Measurements from ENCODE around the gene IGF1R.

IGF1R gene

DNA sequence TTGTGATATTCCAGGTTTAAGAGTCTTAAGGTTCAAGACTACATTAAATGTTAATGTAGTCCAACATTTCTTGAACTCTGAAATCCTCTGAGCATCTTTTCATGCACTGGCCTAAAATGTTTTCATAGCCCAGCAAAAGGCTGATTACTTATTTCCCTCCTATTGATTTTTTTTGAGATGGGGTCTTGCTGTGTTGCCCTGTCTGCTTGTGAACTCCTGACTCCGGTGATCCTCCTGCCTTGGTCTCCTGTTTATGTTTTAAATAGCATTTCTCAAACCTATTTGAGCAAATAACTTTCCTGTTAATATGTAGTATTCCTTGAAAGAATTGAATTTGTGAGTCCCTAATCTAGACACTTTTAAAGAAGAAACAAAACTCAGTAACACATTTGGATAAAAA lies 133.5 kb downstream of the IGF1R start:
- DNase-seq: no peak

DNA sequence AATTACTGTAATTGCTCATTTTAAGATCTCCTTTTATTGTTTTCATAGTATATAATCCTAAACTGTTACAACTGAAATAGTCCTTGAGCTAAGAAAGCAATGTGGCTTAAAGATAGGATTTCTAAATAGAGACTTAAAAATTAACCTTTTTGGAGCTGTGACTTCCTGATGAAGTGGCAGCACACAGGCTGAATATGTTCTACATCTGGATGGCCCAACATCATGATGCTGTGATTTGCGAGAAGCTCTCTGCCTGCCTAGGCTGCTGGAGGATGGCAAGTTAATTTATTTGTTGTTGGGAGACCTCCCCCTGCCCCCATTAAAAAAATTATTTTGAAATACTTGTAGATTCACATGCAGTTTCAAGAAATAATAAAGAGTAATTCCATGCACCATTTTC lies 134.5 kb downstream of the IGF1R start:
- DNase-seq: no peak

GRCh38 chr15:98785431-98785806 lies 137.1 kb downstream of the IGF1R start:
- no peak for DNase-seq

GRCh38 chr15:98785807-98786621 lies 137.7 kb downstream of the IGF1R start:
- no peak for DNase-seq

- no peak for DNase-seq
Observed at GRCh38 chr15:98786717-98787116, 138.4 kb downstream of the IGF1R start.

DNA sequence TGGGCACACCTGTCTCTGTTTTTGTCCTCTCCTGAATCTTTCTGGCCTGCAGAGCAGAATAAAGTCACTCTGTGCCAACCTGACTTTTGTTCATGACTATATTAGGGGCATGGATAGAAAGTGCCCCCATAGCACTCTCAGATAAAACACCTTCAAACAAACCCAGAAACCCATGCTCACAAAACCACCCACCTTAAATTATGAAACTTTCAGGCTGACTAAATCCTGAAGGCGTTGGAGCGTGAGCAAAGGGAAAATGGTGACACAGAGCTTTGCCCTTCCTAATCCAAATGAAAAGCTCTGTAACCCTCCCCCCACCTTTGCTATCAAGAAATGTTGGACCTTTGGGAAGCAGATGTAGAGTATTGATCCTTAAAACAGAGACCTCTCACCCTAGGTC lies 138.9 kb downstream of the IGF1R start:
- no peak for DNase-seq

DNA sequence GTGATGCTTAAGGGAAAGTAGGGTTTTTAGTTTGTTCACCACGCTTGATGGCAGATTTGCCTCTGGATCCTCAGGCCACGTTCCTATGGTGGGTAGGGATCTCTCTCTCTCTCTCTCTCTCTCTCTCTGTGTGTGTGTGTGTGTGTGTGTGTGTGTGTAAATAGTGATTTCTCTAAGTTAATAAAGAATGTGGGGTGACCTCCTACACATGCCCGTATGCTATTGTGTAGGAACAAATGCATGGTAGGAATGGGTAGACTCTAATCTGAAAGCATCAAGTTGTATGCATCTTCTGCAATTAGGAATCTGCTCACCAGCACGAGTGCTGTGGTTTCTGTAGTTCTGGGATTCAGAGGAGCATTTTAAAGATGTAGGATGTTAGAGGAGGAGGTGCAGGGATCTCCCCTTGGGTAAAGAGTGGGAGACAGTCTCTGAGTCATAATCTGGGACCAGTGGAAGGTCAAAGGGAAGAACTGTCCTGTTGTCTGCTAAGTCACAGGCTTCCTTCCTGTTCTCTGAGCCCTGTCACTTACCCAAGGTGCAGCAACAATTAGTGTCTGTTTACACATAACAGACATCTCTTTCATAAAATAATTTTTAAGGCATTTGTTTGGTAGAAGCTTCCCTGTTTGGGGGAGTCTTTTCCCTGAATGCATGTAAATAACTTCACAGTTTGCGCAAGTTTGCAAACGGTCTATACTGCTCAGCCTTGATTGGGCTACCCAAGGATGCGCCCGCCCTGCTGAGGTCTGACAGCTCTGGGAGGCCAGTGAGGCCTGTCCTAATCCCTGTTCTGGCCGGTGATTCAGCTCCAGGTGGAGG lies 139.8 kb downstream of the IGF1R start:
- DNase-seq: no peak

- no peak for DNase-seq
Observed at GRCh38 chr15:98789020-98789419, 140.7 kb downstream of the IGF1R start.

GRCh38 chr15:98790270-98790669 lies 141.9 kb downstream of the IGF1R start:
- no peak for DNase-seq

DNA sequence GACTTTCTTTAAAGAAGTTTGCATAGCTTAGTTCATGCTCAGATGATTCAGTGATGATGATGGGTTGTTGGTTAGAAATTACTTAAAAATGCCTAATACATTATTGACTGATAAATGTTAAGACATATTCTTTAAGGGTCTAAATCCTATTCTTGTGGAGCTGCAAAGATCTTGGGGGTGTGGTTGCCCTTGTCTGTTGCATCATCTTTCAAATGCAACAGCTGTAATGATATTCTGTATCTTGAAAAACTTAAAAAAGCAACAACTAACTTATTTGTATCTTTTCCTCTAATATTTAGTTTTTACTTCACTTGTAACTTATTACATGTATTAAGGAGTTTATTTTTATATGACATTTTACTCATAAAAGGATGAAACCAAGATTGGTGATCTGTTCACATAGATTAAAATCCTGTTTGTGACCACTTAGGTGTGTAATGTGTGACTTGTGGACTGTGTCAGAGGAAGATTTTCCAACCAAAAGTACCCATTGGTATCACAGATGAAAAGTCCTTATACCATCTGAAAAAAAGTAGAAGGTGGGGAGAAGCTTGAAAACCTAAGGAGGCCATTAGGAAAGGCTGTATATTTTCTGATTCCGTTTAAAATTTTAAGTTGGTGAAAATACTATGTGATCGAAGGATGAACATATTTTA lies 142.8 kb downstream of the IGF1R start:
- DNase-seq: no peak

- DNase-seq: no peak
Observed at GRCh38 chr15:98792117-98792516, 143.8 kb downstream of the IGF1R start.

GRCh38 chr15:98794211-98794610 lies 145.9 kb downstream of the IGF1R start:
- no peak for DNase-seq

GRCh38 chr15:98794748-98795147 lies 146.4 kb downstream of the IGF1R start:
- DNase-seq: no peak

DNA sequence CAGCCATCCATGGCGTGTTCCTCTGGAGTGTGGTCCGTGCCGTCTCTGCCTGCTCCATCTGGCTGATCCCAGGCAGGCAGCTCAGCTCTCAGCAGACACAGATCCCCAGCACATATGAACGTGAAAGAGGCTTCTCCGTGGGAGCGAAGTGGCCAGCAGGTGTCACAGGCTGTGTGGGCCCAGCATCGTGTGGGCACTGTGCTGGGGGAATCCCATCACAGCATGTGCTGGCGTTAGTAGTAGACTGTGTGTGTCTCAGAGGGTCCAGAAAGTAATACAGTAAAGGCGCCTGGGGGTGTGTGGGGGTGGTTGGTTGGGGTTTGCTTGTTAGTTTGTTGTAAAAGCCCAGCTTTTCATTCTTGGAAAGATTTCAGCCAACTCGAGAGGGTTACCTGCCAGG lies 147.6 kb downstream of the IGF1R start:
- no peak for DNase-seq

DNA sequence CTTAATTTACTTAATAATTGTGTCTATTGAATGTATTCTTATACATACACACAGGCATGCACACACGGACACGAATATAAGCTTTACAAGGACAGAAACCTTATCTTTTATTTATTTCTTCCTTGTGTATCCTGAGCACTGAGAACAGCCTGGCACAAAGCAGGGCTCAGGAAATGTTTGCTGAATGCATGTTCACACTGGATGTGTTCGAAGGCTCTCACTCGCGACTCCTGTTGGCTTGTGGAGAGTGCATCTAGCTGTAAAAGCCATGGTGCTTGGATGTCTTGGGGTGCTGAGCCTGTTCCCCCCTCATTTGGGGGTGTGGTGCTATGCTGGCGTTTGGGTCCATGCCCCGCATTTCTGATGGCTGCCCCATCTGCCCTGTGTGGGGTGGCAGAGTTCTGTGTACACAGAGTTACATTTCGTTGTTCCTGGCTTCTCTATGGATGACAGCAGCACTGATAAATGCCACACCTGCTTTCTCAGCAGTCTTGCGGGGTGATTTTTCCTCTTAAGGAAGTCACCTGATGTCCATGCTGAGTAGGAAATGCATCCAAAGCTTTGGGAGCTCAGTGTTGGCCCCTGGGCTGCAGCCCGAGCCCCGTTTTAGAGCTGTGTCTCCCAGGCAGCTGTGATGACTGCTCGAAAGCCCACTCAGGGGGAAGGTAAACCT lies 148.5 kb downstream of the IGF1R start:
- no peak for DNase-seq

GRCh38 chr15:98798375-98798893 lies 150.1 kb downstream of the IGF1R start:
- no peak for DNase-seq

DNA sequence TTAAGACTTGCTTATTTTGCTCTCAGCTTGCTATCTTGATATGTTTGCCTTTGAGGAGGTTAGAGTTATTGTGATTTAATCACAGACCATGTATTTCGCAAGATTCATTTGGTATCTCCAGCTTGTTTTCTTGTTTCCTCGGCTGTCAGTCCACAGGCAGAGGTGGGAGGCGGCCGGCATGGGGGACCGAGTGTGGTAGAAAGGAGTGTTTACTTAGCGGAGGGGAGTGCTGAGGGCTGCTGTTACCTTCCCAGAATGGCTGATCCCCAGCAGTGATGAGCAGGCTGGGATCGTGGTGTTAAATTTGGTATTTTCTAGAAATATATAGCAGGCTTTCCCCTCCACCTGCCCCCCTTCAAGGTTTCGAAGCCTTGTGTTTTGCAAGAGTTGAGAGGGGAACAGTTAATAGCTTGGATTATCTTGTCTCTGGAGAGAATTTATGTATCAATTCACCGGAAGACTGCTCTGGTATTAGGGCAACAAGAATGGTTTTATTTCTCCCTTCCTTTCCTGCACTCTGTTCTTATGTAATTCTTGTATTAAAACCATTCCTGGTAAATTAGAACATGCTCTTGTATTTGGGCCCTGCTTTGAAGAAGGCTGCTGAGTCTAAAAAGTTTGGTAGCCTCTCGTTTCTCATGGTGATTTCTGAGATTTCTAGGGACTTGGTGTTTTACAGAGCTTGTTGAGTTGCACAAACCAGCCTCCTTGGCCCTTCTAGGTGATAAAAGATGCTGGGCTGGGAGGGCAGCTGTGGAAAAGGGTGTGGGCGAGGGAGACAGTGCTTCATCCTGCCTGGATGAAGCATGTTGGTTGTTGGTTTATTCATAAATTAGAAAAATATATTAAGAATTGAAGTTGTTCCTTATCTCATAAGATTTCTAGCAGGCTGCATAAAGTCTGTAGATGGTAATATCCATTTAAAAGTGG lies 151.4 kb downstream of the IGF1R start:
- peak; percentile 36 for DNase-seq

DNA sequence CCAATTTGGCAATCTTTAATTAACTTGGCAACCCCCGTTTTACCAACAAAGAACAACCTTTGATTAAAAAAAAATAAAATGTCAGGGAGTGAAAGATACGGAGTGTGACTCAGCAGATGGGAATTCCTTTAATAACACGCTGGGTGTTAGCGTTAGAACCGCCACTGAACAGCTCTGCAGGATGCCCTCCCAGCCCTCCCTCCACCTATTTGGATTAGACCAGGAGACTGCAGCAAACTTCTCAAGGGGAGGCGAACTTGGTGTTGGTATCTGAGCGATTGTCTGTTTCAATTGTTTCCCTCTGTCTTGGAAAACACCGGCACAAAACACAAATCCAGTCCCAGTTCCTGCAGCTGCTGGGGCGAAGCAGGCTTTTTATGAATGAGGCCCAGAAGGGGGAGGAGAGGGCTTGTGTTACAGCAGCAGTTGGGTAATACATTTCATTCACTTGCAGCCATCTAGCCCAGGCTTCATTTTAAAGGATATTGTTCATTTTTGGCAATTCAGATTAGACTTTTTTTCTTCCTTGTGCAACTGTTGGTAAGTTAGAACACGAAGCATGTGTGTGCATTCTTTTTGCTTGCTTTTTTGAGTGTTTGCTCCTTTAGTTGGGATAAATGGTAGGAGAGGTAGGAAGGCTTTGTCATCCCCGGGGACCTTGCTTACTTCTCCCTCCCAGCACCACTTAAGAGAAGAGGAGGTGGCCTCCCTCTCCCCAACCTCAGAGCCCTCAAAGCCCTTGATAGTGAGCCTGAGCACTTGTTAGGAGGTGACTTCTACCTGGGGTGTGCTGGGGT lies 152.3 kb downstream of the IGF1R start:
- peak; percentile 81 for DNase-seq

- DNase-seq: no peak
Observed at GRCh38 chr15:98801234-98801561, 152.9 kb downstream of the IGF1R start.

DNA sequence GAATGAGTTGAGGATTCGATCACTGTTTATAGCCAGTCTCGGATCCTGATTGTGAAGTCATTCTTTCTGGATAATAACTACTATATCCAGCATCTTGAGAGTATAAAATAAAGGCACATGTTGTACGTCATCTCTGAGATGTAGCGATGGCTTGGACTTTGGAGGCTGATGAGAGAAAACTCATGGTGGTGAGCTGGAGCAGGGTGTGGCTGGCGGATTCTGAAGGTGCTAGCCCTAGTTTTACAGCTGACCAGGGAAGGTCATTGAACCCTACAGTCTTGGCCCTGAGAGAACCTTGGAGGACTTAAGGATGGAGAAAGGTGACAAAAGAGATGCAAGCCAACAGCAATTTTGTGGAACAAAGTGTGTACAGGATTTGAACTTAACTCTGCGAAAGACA lies 153.8 kb downstream of the IGF1R start:
- no peak for DNase-seq
